RKO (cell line): ENCODE results near the gene PTGER1.
"Not testable (repeated sequence)": the region's sequence is repeated elsewhere in the genome, so short reads cannot be mapped to it uniquely, and the experiment has no call there.

Experiments used
- DNase-seq: peaks from one replicate; pipeline ENCODE4 v3.0.0-alpha.2; 2016; ENCODE audit warnings: low spot score

Gene PTGER1

GRCh38 chr19:14473978-14474578 is 1.1 kb downstream of the PTGER1 start:
- DNase-seq, result no peak

GRCh38 chr19:14473073-14473977 is 1.8 kb downstream of the PTGER1 start:
- DNase-seq, result no peak

- no peak for DNase-seq
These were observed 2.8 kb downstream of the PTGER1 start for GRCh38 chr19:14472202-14472938.

- DNase-seq, result no peak
These were observed 3.5 kb downstream of the PTGER1 start for GRCh38 chr19:14471436-14472187.

- no peak for DNase-seq
These were observed 4.9 kb downstream of the PTGER1 start for GRCh38 chr19:14470031-14470876.

- no peak for DNase-seq
These were observed 7.3 kb downstream of the PTGER1 start for GRCh38 chr19:14467816-14468215.

- no peak for DNase-seq
These were observed 7.8 kb downstream of the PTGER1 start for GRCh38 chr19:14467391-14467790.

GRCh38 chr19:14463747-14464146 is 11.4 kb downstream of the PTGER1 start:
- DNase-seq, result no peak

- DNase-seq, result not testable (repeated sequence)
These were observed 12.8 kb downstream of the PTGER1 start for GRCh38 chr19:14462401-14462800.

GRCh38 chr19:14460935-14461334 is 14.2 kb downstream of the PTGER1 start:
- DNase-seq, result no peak

- no peak for DNase-seq
These were observed 15.5 kb downstream of the PTGER1 start for GRCh38 chr19:14459703-14460102.

- DNase-seq, result not testable (repeated sequence)
These were observed 22.9 kb downstream of the PTGER1 start for GRCh38 chr19:14452303-14452702.

GRCh38 chr19:14450876-14451275 is 24.3 kb downstream of the PTGER1 start:
- no peak for DNase-seq

GRCh38 chr19:14450168-14450874 is 24.8 kb downstream of the PTGER1 start:
- peak; percentile 72 for DNase-seq

- peak; percentile 56 for DNase-seq
These were observed 25.8 kb downstream of the PTGER1 start for GRCh38 chr19:14449321-14449720.

GRCh38 chr19:14446336-14447036 is 28.7 kb downstream of the PTGER1 start:
- no peak for DNase-seq

- no peak for DNase-seq
These were observed 31.4 kb downstream of the PTGER1 start for GRCh38 chr19:14443632-14444216.

- DNase-seq, result no peak
These were observed 32.1 kb downstream of the PTGER1 start for GRCh38 chr19:14442891-14443631.
